ENCODE results near the gene PHF20.
"Not testable (repeated sequence)": the region's sequence is repeated elsewhere in the genome, so short reads cannot be mapped to it uniquely, and the experiment has no call there.

PHF20 gene

DNA sequence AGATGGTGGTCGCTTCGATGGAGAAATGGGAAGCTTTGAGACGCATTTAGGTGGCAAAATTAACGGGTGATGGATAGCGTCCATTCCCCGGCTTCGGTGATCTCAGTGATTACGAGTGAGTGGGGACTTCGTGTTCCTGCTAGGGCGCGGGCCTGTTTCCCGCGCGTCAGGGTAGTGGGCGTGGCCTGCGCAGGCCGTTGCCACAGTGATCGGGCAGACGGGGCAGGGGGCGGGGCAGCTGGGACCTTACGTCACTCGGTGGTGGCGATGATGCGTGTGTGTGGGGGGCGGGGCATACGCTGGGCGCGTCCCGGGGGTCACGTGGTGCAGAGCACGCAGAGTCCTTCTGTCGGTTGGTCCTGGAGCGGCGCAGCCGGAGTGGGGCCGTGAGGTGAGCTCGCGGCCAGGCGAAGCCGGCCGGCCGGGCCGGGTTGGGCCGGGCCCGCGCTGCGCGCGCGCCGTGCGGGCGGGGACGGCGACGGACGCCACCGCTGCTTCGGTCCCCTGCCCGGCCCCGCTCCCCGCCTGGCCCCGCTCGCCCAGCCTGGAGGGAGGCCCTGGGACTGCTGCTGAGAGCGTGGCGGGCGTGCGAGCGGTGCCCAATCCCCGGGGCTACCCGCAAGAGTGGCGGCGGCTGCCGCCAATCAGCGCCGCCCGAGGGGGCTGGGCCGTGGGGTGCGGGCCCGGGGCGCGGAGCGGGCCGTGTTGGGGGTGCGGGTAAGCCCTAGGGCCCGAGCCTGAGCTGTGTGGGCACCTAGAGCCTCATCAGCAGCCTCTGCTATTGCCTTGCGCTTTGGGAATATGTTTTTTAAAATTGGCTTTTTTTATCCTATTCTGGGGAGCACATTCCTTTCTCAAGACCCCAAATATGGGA is at the start of gene PHF20:
Gene PHF20 (plus strand): TSS at position 327 of the 874 bp plus-strand sequence. CDS start 29,508 bp downstream, outside the sequence.
- peak; percentile 99 for DNase-seq

DNA sequence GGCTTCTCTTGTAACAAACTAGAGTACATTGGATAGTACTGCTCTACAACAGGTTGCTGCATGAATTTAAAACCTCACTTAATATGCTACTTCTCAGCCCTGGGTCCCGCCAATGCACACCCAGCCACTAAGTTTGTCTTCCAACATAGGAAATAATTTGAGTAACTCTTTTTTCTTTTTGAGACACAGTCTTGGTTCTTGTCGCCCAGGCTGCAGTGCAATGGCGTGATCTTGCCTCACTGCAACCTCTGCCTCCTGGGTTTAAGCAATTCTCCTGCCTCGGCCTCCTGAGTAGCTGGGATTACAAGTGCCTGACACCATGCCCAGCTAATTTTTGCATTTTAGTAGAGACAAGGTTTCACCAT is 48.6 kb upstream of the PHF20 start:
- DNase-seq, result not testable (repeated sequence)

DNA sequence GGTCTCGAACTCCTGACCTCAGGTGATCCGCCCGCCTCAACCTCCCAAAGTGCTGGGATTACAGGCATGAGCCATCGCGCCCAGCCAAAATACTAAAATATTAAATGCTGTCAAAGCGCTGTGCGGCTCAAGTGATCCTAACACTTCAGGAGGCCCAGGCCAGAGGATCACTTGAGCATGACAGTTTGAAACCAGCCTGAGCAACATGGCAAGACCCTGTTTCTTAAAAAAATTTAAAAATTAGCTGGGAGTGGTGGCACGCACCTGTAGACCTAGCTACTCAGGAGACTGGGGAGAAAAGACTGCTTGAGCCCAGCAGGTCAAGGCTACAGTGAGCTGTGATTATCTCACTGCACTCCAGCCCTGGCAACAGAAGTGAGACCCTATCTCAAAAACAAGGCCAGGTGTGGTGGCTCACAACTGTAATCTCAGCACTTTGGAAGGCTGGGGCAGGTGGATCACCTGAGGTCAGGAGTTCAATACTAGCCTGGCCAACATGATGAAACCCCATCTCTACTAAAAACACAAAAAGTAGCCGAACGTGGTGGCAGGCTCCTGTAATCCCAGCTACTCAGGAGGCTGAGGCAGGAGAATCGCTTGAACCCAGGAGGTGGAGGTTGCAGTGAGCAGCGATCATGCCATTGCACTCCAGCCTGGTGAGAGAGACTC is 48.0 kb upstream of the PHF20 start:
- not testable (repeated sequence) for DNase-seq

DNA sequence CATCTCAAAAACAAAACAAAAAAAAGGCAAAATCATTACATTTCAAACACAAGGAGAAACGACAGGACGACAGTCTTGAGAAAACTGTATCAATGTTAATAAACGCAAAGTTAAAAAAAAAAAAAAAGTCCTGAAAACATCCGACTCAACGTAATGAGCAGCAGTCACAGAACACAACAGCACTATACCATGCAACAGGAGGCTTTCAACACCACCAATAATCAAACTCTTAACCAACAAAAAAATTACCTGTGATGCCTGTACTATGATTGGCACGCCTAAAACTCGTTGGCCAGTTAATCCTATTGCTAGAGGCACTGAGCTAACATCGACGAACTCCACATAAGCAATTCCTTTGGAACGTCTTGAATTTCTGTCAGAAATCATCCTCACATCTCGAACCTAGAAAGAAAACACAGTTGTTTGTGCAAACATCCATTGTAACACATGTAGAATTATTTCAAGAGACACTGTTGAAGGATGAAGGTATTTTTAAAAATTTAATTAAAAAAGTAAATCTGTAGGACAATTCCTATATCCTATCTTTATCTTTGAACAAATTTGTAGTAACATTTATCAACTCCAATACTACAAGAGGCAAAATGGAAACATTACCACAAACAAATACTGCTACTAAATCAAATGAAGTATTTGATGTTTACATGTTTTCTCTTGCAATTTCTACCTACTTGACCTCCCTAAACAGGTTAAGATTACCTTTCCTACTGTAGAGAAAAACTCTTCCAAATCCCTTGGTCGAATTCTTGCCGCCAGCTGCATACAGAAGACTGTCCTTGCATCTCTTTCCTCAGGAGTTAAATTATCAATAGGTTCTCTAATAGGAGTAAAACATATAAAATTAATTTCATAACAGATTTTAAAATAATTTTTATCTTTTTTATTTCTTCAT is 47.2 kb upstream of the PHF20 start:
- DNase-seq, result no peak

DNA sequence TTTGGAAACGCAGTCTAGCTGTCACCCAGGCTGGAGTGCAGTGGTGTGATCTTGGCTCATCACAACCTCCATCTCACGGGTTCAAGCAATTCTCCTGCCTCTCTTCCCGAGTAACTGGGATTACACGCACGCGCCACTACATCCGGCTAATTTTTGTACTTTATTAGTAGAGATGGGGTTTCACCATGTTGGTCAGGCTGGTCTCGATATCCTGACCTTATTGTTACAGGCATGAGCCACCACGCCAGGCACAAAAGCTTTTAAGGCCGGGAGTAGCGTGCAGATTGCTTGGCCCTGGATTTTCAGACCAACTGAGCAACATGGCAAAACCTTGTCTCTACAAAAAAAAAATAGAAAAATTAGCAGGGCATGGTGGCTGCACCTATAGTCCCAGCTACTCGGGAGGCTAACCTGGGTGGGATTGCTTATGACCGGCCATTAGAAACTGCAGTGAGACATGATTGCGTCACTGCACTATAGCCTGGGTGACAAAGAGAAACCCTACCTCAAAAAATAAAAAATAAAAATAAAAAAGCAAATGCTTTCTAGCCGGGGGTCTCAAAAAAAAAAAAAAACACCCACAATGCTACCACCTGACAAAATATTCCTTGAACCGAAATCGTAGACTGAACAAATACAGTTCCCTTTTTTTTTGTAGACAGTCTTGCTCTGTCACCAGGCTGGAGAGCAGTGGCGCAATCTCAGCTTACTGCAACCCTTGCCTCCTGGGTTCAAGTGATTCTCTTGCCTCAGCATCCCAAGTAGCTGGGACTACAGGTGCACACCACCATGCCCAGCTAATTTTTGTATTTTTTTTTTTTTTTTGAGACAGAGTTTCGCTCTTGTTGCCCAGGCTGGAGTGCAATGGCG is 44.7 kb upstream of the PHF20 start:
- DNase-seq, result no peak

DNA sequence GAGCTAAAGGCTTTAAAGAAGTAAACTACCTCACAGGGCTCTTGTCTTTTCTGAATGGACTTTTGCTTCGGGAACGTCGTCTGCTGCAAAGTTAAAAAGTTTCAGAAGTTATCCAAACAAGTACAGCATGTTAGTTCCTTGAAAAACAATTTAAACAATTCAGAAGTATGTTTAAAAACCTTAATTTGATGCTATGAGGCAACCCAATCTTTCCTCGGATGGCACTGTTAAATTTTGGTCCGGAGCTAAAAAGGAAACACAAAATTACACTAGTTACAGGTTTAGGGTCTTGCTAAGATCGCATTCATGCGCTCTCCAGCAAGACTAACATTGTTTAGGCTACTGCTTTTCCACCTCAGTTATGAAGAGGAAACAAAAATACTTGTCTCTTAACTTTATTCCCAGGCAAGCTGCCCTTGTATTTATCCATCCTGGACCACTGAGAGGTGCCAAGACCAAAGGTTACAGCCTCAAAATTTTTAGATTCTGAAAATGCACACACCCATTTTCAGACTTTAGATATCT is 42.5 kb upstream of the PHF20 start:
- DNase-seq, result no peak

DNA sequence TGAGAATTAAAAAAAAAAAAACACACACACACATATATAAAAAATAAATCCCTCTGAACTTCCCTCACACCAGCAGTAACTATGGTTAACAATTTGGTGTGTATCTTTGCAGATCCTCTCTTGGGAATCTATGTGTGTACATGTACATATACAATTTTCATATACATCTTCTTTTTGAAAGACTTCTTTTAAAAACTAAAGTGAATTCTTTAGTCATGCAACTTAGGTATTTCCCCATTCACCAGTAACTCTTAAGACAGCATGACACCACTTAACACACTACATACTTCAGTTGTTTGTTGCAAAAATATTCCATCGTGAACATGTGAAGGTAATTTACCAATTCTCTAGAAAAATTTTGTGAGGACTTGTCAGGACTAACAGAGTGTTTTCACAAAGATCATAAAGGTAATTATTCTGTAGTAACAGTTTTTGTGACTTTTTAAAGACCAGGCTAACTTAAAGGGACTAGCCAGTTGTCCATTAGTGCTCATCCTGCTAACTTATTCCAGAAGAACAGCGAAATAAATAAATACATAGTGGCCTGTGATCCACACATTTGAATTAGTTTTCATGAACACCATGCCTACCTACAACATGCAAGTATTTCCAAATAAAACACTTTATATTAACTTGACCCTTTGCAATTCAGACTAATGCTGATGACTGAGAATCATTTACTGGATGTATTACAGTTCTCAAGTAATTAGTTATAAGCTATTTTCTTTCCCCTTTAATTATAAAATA is 41.8 kb upstream of the PHF20 start:
- no peak for DNase-seq

DNA sequence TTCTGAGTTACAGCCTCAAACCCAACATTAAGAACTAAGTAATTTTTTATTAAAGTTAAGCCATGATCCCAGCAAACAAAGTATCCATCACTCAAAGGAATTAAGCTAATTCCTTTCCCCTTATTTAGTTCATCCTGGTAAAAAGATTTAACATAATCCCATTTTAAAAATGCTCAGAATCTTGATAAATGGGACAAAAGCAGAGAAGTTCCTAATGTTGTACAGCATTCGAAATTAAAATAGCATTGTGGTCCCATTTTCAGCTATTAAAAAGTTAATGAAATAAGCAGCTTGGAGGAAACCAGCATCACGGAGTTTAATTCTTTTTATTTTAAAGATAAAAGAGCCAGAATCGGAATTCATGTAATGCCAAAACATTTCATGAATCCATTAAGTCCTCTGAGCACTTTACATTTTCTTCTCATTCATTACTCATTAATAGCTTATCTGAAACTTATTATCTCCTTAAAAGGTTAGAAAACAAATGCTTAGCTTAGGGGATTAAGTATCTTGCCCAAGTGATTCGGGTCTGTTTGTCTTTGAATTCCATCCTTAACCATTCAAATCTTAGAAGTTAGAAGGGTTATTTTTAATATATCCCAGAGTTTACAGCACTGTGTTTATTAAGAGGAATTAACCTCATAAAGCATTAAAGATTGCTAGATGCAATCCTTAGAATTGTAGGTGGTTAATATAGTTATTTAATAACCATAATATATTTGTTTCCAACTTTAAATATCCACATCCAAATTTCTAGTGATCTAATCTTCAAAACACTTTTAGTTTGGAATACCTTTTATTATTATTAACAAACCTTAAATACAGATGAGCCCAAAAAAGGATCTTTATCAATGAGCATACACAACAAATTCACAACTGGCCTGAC is 41.0 kb upstream of the PHF20 start:
- DNase-seq, result no peak

DNA sequence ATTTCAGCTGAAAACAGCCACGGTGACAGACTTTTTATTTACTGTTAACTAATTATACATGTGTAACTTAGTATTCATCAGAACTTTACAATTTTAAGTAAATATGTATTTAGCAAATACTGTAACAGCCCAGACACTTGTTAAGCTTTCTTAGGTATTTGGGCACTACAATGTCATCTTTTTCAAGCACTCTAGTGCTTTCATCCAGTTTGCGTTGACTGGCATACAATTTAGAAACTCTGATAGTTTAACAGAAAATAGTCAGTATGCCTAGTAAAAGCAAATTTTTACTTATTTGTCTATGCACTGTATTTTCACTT is 40.4 kb upstream of the PHF20 start:
- DNase-seq, result no peak

DNA sequence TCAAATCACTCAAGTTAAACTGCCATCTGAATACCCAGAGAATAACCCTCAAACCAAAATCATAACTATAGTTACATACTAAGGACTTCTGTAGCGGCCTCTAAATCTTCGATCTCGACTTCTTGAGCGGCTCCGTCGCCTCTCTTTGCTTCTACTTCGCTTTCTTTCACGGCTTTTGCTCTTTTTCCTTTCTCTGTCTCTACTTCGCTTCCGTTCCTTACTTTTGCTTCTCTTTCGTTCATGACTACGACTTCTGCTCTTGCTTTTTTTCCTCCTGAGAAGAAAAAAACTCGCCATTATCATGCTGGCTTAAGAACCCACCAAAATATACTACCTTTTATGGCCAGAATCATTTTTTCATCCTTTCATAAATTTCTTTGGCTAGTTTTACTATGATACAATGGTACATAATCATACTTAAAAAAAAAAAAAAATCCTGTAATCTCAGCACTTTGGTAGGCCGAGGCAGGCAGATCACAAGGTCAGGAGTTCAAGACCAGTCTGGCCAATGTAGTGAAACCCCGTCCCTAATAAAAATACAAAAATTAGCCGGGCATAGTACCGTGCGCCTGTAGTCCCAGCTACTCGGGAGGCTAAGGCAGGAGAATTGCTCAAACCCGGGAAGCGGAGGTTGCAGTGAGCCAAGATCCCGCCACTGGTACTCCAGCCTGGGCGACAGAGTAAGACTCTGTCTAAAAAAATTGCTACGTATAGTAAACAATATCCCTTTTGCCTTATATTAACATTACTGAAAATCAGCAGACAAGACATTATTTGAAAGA is 39.8 kb upstream of the PHF20 start:
- DNase-seq, result no peak

DNA sequence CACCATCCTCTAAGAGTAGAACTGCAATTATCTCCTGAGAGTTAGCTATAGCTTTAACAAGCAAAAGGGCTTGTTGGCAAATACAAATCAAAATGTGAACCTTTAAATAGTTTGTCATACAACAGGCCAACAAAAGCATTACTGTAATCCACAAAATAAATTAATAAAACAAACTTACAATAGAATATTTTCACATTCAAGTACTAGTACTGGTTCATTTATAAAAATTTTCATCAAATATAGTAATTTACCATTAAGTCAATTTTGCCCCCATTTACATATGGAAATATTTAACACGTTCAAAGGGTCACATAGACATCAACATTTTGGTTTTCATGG is 39.2 kb upstream of the PHF20 start:
- no peak for DNase-seq

DNA sequence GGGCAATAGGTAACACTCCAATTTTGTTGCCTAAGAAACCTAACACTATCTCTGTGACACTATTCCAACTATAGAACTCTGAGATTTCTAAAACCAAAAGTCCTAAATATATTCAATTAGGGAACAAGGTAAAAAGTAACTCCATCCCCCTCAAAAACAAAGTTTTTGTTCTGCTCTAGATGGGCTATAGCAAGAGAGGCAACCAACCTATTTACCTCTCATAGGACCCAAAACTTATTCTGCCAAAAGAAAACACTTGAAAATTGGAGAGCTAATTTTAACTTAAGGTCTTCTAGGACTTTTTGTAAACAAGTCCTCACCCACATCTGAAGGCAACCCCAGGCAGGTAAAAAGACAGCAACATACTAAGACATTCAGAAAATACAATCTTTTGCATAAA is 37.4 kb upstream of the PHF20 start:
- no peak for DNase-seq

DNA sequence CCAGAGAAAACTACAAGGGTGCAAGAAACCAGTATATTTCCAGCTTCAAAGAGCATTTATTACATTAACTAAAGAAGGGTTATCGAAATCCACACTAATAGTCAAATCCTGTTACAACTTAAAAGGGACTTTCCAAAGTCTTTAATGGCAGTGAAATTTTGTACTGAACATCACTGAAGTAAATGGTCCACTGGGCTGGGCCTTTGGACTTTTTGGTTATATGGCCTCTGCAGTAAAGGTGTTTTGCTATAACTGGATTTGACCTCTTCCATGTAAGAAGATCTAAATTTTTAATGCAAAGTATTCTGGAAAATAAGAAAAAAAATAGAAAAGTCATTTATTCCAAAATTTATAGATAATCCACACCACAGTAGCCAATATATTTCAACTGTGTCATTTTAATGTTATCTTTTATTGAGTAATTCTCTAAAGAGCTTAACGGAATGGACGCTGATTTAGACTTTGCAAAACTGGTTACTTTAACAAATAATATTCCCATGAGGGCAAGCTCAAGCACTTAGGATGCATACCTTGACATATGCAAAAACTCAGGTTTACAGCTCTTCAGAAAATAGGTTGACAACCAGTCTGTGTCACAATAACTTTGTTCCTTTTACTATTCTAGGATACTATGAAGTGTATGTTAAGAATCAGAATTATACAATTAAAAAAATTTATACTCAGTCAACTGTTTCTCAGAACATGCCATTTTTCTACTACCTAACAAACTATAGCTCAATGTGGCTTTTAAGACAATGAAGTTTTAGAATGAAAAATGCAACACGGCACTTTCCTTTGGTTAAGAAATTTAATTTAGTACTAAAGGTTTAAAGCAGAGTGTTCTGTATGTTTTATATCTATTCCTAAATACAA is 36.8 kb upstream of the PHF20 start:
- DNase-seq, result no peak

DNA sequence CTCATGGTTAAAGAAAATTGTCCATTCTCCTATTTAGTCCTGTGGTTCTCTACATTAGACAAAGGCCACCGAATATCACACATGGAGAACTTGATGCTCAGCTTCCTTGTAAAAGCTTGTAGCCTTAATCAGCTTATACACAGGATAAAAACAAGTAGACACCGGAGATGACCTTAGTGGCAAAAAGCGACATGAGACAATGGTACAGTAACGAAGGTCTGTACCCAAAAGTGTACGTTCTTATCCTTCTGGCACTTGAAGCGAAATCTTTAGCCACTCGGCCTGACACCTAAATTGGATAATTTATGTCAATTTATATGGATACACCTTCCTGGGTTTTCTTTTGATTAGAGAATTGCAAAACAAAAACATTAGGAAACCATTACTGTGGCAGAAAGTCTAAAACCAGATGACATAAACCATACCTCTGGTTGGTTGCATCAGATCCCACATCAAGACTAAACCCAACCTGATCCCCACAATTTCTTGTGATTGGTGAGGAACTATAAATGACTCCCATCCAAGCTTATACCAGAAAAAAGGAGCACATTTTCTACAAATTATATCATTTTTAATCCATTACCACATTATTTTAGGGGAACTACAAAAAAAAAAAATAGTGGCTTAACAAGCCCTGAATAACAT is 35.9 kb upstream of the PHF20 start:
- no peak for DNase-seq

DNA sequence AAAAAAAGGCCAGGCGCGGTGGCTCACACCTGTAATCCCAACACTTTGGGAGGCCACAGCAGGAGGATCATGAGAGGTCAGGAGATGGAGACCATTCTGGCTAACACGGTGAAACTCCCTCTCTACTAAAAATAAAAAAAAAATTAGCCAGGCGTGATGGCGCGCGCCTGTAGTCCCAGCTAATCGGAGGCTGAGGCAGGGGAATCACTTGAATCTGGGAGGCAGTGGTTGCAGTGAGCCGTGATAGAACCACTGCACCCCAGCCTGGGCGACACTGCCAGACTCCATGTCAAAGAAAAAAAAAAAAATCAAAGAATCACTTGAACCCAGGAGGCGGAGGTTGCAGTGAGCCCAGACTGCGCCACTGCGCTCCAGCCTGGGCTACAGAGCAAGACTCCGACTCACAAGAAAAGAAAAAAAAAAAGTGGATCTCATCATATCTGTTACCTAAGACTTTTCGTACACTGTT is 33.9 kb upstream of the PHF20 start:
- DNase-seq, result no peak

DNA sequence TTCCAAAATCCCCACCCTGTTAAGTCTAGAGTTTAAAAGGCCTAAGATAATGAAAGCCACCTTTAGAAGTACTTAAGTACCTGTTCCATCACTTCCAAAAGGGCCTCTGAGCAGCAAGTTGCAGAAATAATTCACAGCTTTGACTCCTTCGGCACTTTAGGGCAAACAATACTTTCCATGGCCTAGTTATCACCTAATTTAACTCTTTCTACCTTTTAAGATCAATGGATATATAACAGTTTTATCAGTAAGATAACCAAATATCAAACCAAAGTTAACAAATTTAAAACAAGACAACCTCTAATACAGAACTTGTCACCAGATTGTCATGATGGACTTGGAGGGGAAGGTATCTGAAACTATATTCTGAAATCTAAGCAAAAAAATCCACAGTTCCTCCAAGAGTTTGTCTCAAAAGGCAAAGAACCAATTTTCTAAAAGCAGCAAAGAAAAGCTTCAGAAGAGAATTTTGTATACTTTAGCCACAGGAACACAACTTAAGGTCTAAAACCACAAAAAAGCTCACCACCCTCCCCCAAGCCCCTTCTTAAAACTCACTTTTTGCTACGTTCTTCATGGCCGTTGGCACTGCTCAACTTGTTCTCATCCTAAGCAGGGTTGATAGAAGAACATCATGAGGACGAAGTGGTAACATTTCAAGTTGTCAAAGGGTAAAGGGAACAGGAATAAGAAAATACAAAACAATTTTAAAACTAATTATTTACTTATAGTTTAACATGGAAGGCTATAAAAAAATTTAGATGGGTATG is 33.2 kb upstream of the PHF20 start:
- DNase-seq, result no peak

All from DMS53 (cell line).